B cell (primary cell): ENCODE results near the gene C6orf136.

Experiments
- EZH2 ChIP-seq: IDR thresholded peaks from 2 replicates; pipeline ENCODE4 v1.6.1; 2012; ENCODE audit warnings: borderline replicate concordance, low read depth, mild to moderate bottlenecking, moderate library complexity, low read length; ENCODE audit not compliant: insufficient read depth, poor library complexity, severe bottlenecking
- TF ChIP-seq, protein P1 (sequence below): fragments of 200-600 bp; IDR thresholded peaks from one replicate; pipeline ENCODE4 v1.8.0; 2022; ENCODE audit warnings: antibody characterized with exemption, mild to moderate bottlenecking

DNA sequence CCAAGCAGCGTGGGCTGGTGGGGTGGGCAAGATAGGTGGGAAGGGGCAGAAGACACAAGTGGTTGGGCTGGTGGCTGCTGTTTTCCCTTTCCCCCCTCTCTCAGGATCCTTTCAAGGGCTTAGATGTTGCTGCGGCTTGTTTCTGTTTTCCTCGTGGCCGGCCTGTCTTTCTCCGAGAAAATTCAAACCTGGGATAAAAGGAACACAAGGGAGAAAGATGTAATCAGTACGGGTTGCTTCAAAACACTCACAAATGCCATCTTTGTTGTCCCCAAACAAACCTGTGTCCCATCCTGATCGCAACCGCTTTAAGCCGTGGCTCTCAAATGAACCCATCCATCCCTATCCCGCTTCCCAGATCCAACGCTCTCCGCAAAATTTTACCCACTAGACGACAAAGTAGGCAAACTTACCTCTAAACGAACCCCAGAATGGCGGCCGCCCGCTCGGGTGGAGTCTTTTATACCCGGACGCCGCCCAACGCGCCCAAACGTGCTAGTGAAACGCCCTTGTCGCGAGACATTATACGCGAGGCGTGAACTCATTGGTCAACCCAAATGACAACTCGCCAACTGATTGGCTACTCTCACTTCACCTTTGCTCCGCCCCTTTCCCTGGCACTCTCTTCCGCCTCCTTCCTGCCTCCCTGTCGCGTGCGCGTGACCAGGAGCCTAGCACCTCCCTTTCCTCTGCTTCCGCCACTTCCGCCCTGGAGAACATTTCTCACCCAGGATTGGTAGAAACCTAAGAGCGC is 29.9 kb upstream of the C6orf136 start, which contains the start of gene PPP1R10:
- TF ChIP-seq, protein P1, sequence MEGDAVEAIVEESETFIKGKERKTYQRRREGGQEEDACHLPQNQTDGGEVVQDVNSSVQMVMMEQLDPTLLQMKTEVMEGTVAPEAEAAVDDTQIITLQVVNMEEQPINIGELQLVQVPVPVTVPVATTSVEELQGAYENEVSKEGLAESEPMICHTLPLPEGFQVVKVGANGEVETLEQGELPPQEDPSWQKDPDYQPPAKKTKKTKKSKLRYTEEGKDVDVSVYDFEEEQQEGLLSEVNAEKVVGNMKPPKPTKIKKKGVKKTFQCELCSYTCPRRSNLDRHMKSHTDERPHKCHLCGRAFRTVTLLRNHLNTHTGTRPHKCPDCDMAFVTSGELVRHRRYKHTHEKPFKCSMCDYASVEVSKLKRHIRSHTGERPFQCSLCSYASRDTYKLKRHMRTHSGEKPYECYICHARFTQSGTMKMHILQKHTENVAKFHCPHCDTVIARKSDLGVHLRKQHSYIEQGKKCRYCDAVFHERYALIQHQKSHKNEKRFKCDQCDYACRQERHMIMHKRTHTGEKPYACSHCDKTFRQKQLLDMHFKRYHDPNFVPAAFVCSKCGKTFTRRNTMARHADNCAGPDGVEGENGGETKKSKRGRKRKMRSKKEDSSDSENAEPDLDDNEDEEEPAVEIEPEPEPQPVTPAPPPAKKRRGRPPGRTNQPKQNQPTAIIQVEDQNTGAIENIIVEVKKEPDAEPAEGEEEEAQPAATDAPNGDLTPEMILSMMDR: no peak
- TF ChIP-seq EZH2: no peak
